ENCODE measurements around the gene FMC1.

DNA sequence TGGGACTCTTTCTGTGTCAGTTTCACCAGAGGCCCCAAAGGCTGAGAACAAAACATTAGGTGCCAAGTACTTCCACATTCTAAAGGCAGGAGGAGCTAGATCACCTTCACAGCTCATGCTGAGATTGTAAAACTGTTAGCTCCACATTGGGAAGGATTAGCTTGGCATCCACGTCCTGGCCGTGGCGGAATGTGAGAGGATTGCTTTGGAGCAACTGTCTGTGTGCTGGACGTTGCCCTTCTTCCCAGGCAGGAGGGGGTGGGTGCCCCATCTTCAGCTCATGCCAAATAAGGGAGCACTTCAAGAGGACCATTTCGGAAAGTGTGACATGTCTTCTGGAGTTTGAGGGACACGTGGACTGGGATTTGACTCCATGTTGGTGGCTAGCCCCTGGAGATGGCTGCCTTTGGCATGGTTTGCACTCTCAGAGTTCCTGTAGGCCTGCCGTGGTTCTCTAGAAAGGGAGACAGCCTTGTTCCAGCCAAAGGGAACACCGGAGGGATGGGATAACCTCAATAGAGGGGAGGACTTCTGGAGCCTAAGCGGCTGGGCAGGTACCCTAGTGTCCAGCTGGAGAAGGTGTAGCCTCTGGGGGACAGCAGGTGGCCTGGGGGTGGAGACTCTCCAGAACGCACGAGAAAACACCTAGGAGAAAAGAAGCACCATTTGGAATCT lies 19.9 kb upstream of the FMC1 start:
- TF ChIP-seq CTCF (conservative IDR thresholded peaks at IDR 0.05) (no peak; the same call in 1 of the 2 replicates), ZFX (IDR thresholded peaks at IDR 0.05) (no peak)

Data from C4-2B (cell line).